ENCODE results near the gene MTOR. TPM values are rescaled to one million over a fixed set of nuclear protein-coding genes. Genes with fewer than 3 reads are reported as not detected.
"Not testable (repeated sequence)": the region's sequence is repeated elsewhere in the genome, so short reads cannot be mapped to it uniquely, and the experiment has no call there.

Gene MTOR
- total RNA-seq, 1 donor from 2014 or later = 54.7 TPM

GRCh38 chr1:11067716-11068599 is 194.4 kb downstream of the MTOR start:
- no peak for DNase-seq (ENCODE audit: low read depth)

GRCh38 chr1:11065796-11066195 is 196.6 kb downstream of the MTOR start:
- no peak for DNase-seq (ENCODE audit: low read depth)

GRCh38 chr1:11064942-11065341 is 197.4 kb downstream of the MTOR start:
- no peak for DNase-seq (ENCODE audit: low read depth)

GRCh38 chr1:11063937-11064537 is 198.3 kb downstream of the MTOR start:
- DNase-seq (ENCODE audit: low read depth) = not testable (repeated sequence)

- peak; percentile 96 for DNase-seq (ENCODE audit: low read depth)
Observed at GRCh38 chr1:11062965-11063401, 199.4 kb downstream of the MTOR start.

- DNase-seq (ENCODE audit: low read depth) = no peak
Observed at GRCh38 chr1:11061652-11062365, 200.5 kb downstream of the MTOR start.

- DNase-seq (ENCODE audit: low read depth) = peak; percentile 91
Observed at GRCh38 chr1:11059968-11060830, 202.2 kb downstream of the MTOR start, which contains the start of gene SRM. TSS of gene SRM (minus strand) at chr1:11060018. CDS start at chr1:11059943, 75 bp downstream.

GRCh38 chr1:11059155-11059967 is 203.0 kb downstream of the MTOR start:
- no peak for DNase-seq (ENCODE audit: low read depth)

- no peak for DNase-seq (ENCODE audit: low read depth)
Observed at GRCh38 chr1:11058595-11059154, 203.7 kb downstream of the MTOR start.

GRCh38 chr1:11058026-11058425 is 204.3 kb downstream of the MTOR start:
- DNase-seq (ENCODE audit: low read depth) = no peak

- DNase-seq (ENCODE audit: low read depth) = no peak
Observed at GRCh38 chr1:11057477-11057876, 204.9 kb downstream of the MTOR start.

Other genes starting within 250 kb of the MTOR start
- 60.0 and 66.5 TPM in 2 replicates for gene TARDBP, start 249.9 kb downstream of the MTOR start, total RNA-seq
- gene MASP2, start 215.3 kb downstream of the MTOR start, total RNA-seq = not detected in 2 replicates
- gene SRM, start 202.5 kb downstream of the MTOR start, total RNA-seq = 32.2 and 52.1 TPM in 2 replicates
- gene EXOSC10, start 162.7 kb downstream of the MTOR start, total RNA-seq = 40.9 and 53.4 TPM in 2 replicates
- gene ANGPTL7, start 73.2 kb downstream of the MTOR start, total RNA-seq = 0.99 and 2.8 TPM in 2 replicates
- 12.6 and 15.6 TPM in 2 replicates for gene UBIAD1, start 10.6 kb upstream of the MTOR start, total RNA-seq
- gene DISP3, start 216.6 kb upstream of the MTOR start, total RNA-seq = 0.08 TPM in 1 of 2 replicates, not detected in the other

Measured in myocyte (in vitro differentiated cells).